Neural cell (in vitro differentiated cells): ENCODE data around the gene SERPINB3.

ENCODE experiments used
- CTCF ChIP-seq: fragments of 450-650 bp; IDR thresholded peaks from 2 replicates; pipeline ENCODE4 v1.5.1; 2014; ENCODE audit warnings: antibody characterized with exemption, mild to moderate bottlenecking, moderate library complexity; ENCODE audit not compliant: poor library complexity, severe bottlenecking
- EP300 ChIP-seq: fragments of 450-650 bp; conservative IDR thresholded peaks from 2 replicates; pipeline ENCODE4 v1.6.1; 2014; ENCODE audit warnings: antibody characterized with exemption, mild to moderate bottlenecking, moderate library complexity; ENCODE audit not compliant: poor library complexity, severe bottlenecking
- EZH2 ChIP-seq: fragments of 200-600, 300-800 bp; shearing (Covaris generic), sonication (generic); IDR thresholded peaks from 2 replicates; pipeline ENCODE4 v1.6.1; 2014; ENCODE audit warnings: antibody characterized with exemption, low read length, borderline replicate concordance, mild to moderate bottlenecking; ENCODE audit not compliant: insufficient read depth, poor library complexity, severe bottlenecking
- MXI1 ChIP-seq: fragments of 450-650 bp; conservative IDR thresholded peaks from 2 replicates; pipeline ENCODE4 v1.6.1; 2014; ENCODE audit warnings: antibody characterized with exemption, mild to moderate bottlenecking; ENCODE audit not compliant: poor library complexity, severe bottlenecking
- POLR2AphosphoS5 ChIP-seq: IDR thresholded peaks from 2 replicates; pipeline ENCODE4 v1.6.1; 2012
- REST ChIP-seq: IDR thresholded peaks from 2 replicates; pipeline ENCODE4 v1.6.1; 2012; ENCODE audit warnings: borderline replicate concordance

GRCh38 chr18:63684718-63685117 is 23.0 kb upstream of the SERPINB3 start:
- TF ChIP-seq CTCF (no peak), POLR2AphosphoS5 (no peak), EZH2 (no peak), MXI1 (no peak), REST (no peak), EP300 (no peak)
